Pulmonary artery endothelial cell (primary cell): Measurements from ENCODE around the gene DNAJB7. TPM values are rescaled to one million over a fixed set of nuclear protein-coding genes. Genes with fewer than 3 reads are reported as not detected.
"Not testable (repeated sequence)": the region's sequence is repeated elsewhere in the genome, so short reads cannot be mapped to it uniquely, and the experiment has no call there.

Source experiments
- DNase-seq: peaks from one replicate; pipeline ENCODE4 v3.0.0-alpha.2; 2011; ENCODE audit warnings: low read depth, low spot score
- total RNA-seq: library from RNA; depleted of rRNA; stranded (reverse); fragments of >200 nt; gene quantifications from 2 replicates; pipeline ENCODE4 v1.2.3, GENCODE V29; 2014

Gene DNAJB7
- total RNA-seq, 1 donor from 2014 or later = not detected

DNA sequence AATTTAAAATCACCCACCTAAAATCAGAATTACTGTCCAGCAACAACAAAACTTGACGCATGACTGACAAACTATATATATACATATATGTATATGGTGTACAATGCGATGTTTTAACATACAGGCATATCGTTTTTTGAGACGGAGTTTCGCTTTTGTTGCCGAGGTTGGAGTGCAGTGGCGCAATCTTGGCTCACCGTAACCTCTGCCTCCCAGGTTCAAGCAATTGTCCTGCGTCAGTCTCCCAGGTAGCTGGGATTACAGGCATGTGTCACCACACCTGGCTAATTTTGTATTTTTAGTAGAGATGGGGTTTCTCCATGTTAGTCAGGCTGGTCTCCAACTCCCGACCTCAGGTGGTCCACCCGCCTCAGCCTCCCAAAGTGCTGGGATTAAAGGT, 16.1 kb downstream of the DNAJB7 start:
- DNase-seq = not testable (repeated sequence)

DNA sequence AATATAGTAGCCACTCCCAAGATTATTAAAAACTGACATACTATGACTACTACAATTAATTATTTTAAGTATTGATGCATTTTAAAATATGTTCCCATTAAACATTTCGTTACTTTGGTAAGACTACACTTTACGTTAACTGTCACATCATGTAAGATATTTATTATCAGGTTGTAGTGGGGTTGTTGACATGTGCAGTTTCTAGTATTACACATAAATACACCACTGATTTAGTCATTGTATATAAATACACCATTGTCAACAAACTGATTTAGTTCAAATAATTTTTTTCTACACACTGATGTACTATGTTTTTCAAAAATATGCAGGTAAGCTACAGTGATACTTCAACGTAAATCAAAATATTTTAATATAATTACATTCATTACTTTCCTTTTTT, 17.0 kb downstream of the DNAJB7 start:
- DNase-seq = no peak

DNA sequence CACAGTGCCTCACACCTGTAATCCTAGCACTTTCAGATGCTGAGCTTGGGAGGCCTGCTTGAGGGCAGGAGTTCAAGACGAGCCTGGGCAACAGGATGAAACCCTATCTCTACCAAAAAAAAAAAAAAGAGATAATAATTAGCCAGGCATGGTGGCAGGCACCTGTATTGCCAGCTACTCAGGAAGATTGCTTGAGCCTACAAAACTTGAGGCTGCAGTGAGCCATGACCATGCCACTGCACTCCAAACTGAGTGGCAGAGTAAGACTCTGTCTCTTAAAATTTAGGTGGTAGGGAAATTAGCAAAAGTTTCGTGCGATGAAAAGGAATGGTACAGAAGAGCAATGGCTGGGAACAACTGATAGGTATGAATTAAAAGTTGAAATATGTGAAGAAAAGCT, 23.4 kb downstream of the DNAJB7 start:
- DNase-seq = no peak

DNA sequence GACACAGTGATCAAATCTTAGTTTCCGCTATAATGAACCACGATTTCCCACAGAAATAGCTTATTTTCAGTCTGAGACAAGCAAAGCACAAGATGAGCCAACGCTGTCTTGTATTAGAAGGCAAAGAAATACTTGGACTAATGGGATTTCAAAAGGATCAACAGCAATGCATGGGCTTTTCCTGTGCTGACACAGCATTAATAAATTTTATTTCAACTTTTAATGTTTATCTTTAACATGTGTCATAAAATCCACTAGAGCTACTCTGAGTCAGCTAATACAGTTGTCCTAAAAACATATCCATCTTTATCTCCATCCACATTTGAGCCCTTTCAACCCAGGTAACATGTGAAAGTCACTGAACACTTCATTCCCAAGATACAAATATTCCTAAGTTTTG, 27.3 kb downstream of the DNAJB7 start:
- no peak for DNase-seq

DNA sequence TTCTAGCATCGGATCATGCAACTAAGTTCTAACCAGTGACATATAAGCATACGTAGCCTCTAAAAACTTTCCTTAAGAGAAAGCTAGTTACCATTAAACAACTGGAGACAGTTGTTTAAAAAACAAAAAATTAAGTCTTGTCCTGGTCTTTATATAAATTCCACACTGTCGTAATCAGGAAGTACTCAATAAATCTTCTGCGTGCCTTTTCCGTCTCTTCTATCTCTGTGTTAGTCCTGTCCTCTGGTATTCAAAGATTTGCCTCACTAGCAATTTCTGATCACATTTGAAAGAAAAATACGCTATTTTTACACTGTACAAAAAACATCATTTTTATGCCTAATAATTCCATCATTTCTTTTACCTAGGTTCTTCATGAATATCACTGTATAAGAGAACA, 32.8 kb downstream of the DNAJB7 start:
- no peak for DNase-seq

DNA sequence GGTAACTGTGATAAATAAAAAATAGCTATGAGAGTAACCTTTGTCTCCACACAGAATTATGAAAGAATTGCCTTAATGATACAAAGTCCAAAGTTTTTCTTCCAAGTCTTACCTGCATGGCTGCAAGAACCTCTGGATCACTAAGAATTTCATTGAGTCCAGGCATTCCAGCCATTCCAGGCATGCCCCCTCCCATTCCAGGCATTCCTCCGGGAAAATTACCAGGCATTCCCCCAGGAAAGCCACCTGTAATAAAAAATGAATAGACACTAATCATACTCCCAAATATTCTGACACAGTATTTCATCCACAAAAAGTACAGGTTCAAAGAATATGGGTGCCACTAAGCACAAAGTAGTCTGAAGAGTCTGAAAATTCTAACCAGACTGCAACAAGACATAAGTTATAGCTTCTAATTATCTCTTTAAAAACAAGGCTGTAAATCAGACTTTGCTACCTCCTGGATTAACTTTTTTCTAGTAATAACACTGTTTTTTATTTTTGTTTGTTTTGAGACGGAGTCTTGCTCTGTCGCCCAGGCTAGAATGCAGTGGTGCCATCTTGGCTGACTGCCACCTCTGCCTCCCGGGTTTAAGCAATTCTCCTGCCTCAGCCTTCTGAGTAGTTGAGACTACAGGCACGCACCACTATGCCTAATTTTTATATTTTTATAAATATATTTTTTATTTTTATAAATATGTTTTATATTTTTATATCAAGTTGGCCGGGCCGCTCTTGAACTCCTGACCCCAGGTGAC, 34.8 kb downstream of the DNAJB7 start:
- DNase-seq = no peak

DNA sequence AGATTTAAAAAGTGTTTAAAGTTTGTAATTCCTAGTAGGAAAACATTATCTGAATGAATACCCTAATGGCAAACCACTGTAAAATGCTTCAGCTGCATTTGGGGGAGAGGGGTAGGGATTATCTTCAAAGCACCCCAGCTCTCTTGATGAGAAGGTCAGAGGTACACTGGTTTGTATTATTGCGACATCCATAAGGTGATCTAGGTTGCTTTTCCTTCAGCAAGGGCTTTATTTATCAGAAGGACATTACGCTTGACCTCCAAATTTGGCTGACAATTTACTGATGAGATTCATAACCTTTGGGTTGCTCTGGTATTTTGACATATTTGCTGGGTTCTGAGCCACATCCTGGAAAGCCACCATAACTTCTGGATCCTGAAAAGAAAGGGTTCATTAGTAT, 35.6 kb downstream of the DNAJB7 start:
- DNase-seq = not testable (repeated sequence)

DNA sequence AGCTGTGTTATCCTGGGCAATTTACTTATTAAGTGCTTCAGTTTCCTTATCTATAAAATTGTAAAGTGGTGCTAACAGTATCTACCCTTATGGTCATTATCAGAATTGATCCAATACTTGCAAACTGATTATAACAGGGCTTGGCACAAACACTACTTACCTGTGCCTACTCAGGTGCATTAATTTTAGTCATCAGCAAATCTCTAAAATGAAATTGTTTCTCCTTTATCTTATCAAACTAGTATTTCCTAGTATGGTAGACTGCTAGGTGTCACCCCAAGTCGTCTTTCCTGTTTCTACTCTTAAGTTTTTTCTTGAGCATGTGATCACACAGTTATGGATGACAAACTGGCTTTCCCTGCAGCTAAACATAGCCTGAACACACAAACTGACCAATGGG, 38.5 kb downstream of the DNAJB7 start:
- DNase-seq = no peak

DNA sequence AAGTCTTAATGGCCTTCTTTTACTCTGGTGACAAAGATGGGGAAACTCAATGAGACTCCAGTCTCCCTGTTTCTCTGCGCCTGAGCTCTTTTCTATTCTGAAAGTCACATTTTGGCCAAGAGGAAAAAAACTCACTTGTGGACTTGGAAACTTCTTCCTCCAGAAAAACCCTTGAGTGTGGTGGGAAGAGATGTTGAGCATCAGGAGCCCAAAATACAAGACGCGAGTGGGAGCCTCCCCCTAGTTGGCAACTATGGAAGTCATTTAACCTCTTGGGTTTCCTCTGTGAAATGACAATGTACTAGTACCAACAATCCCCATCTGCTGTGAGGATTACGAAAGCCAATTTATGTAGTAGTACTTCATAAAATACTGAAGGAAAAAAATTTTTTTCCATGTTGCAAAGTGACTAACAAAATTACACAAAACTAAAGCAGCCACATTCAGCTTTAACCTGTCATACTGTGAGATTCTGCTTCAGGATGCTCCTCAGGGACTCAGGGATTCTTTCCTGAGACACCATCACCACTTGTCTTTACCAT, 42.2 kb downstream of the DNAJB7 start:
- DNase-seq = no peak

DNA sequence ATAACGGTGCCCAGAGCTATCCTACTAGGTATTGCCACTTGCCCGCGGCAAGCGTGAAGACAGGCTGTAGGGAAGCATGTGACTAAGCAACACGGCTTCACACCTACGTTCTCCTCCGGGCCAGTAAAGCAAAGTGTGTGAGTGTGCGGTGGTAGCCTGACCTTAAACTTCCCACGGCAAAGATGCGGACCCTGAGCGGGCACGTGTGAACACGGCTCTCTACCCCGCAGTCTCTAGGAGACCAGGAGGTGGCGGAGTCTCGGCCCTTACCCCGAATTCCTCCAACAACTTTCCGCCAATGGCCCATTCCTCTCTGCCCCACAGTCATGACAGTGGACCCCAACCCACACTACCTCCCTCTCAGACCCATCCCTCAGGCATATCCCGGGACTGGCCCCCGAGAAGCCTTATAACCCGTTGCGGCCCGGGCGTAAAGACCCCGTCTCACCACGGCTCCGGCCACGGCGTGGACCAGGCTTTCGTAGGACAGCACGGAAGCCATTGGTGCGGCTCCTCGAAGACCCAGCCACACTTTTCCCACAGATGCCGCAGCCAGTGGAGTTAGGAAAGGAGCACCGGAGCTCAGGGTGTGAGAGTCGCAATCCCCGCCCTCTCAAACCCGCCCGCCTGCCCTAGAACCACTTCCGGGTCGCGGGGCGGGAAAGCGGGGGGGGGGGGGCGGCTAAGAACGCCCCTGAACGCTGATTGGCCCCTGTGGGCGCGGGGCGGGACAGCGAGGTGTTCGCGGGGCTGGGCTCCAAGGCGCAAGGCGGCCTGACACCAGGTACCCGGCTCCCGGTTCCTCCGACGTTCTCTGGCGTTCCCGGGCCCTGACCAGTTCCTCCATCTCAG, 42.9 kb downstream of the DNAJB7 start, which contains the start of gene SLC25A17:
Gene SLC25A17 (minus strand): TSS at position 600 of the 852 bp plus-strand sequence. CDS start 98 bp downstream, at position 502.
- DNase-seq = peak; percentile 39

DNA sequence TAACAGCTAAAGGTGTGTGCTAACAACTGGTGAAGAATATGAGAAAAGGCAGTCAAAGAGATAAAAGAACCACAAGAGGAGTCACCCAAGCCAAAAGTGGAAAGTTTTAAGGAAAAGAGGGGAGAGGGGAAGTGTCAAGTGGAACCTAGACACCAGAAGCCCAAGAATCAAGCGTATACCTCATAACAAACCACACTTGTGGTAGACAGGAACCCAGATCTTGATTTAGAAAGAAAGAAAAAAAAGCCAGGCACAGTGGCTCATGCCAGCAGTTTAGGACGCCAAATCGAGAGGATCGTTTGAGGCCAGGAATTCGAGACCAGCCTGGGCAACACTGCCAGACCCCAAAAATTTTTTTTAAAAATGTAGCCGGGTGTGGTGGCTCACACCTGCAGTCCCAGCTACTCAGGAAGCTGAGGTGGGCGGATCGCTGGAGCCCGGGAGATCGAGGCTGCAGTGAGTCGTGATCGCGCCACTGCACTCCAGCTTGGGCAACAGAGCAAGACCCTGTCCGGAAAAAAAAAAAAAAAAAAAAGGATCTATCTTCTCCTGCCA, 43.6 kb downstream of the DNAJB7 start:
- no peak for DNase-seq

DNA sequence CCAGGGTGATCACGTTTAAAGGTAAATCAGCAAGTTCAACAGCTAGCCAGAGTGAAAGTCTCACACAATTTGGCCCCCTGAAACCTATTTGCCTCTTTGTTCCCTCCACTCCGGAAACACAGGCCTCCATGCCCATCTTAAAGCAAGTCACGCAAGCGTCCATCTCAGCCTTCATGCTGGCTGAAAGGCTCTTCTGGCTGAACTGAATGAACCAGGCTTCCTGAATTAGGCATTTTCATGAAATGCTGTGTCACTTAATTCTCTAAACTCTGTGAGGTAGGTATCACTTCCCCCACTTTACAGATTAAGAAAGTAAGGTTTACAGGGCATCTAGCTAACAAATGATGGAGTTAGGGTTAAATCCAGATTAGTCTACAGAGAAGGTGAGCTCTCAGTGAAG, 44.2 kb downstream of the DNAJB7 start:
- no peak for DNase-seq

DNA sequence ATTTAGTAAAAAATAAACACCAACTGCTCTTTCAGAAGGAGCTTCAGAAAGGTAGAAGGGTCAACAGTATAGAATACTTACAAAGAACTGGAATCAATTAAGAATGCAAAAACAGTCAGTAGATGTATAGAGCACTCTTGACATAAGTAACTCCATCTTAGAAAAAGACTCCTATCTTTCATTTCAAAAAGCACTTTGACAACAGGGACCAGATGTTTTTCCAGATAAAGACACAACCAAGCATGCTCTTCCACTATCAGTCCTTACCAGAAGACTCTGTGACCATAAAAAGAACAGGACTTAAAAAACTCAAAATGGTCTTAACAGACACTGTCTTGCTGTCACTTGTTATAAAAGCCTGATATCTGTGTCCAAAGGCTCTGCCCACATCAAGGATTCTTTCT, 48.0 kb downstream of the DNAJB7 start:
- DNase-seq = no peak

Other genes starting within 250 kb of the DNAJB7 start
- gene MRTFA, start 225.4 kb downstream of the DNAJB7 start, total RNA-seq = 19.7 and 25.8 TPM in 2 replicates
- not detected in 2 replicates for gene MCHR1, start 182.6 kb downstream of the DNAJB7 start, total RNA-seq
- gene SLC25A17, start 42.8 kb downstream of the DNAJB7 start, total RNA-seq = 14.7 and 16.6 TPM in 2 replicates
- 221 and 287 TPM in 2 replicates for gene ST13, start 5.5 kb downstream of the DNAJB7 start, total RNA-seq
- gene XPNPEP3, start 5.0 kb downstream of the DNAJB7 start, total RNA-seq = 7.3 and 9.2 TPM in 2 replicates
- gene RBX1, start 89.3 kb upstream of the DNAJB7 start, total RNA-seq = 72.7 and 80.7 TPM in 2 replicates
- gene EP300, start 230.5 kb upstream of the DNAJB7 start, total RNA-seq = 21.8 and 37.5 TPM in 2 replicates